Liver (tissue), 9 donors: ENCODE measurements around the gene PAX8. TPM values are rescaled to one million over a fixed set of nuclear protein-coding genes. Genes with fewer than 3 reads are reported as not detected.

Experiments used
- DNase-seq: peaks from one replicate; pipeline ENCODE4 v3.0.0-alpha.2; 2017; ENCODE audit warnings: low spot score
- H3K27ac ChIP-seq, 2 donors: one replicate each; pipeline ENCODE4 v1.7.0; 2013; ENCODE audit warnings: inconsistent platforms in 2 of 2, low read length in 2 of 2, control low read depth in 1 of 2, low read depth in 1 of 2, mild to moderate bottlenecking in 1 of 2
- H3K27me3 ChIP-seq, 4 donors: one replicate each; pipeline versions ENCODE4 v1.6.1 to v1.7.0; 2013; ENCODE audit warnings: low read length in 3 of 4, inconsistent platforms in 1 of 4, mild to moderate bottlenecking in 1 of 4, moderate library complexity in 1 of 4; ENCODE audit not compliant: control insufficient read depth in 4 of 4, insufficient read depth in 4 of 4
- H3K36me3 ChIP-seq, 4 donors: one replicate each; pipeline versions ENCODE4 v1.6.1 to v1.7.0; 2013; ENCODE audit warnings: low read length in 3 of 4, mild to moderate bottlenecking in 3 of 4, low read depth in 1 of 4, moderate library complexity in 1 of 4; ENCODE audit not compliant: control insufficient read depth in 4 of 4, insufficient read depth in 3 of 4
- H3K4me1 ChIP-seq, 4 donors: one replicate each; pipeline versions ENCODE4 v1.6.1 to v1.7.0; 2013; ENCODE audit warnings: low read length in 3 of 4, mild to moderate bottlenecking in 3 of 4, moderate library complexity in 1 of 4; ENCODE audit not compliant: control insufficient read depth in 4 of 4, insufficient read depth in 4 of 4
- H3K4me3 ChIP-seq, 3 donors: one replicate each; pipeline versions ENCODE4 v1.6.1 to v1.7.0; 2013; ENCODE audit warnings: low read length in 3 of 3, control low read depth in 1 of 3, low read depth in 1 of 3, mild to moderate bottlenecking in 1 of 3
- H3K9ac ChIP-seq, 2 donors: one replicate each; pipeline ENCODE4 v1.7.0; 2013; ENCODE audit warnings: low read length in 2 of 2, mild to moderate bottlenecking in 2 of 2, moderate library complexity in 2 of 2, control low read depth in 1 of 2, low read depth in 1 of 2
- H3K9me3 ChIP-seq, 4 donors: one replicate each; pipeline versions ENCODE4 v1.6.1 to v1.7.0; 2013; ENCODE audit warnings: low read length in 3 of 4; ENCODE audit not compliant: control insufficient read depth in 4 of 4
- ATF3 ChIP-seq: IDR thresholded peaks from 2 replicates; pipeline ENCODE4 v1.6.1; 2016; ENCODE audit warnings: antibody characterized with exemption
- CTCF ChIP-seq: fragments of 150-350 bp; IDR thresholded peaks from 2 replicates; pipeline ENCODE4 v1.5.1; 2017; ENCODE audit warnings: improper control_type of control experiment, low read depth, low read length; ENCODE audit not compliant: missing input control
- EGR1 ChIP-seq, 2 donors: IDR thresholded peaks; 2 replicates each; pipeline ENCODE4 v1.6.1; 2016 to 2018; ENCODE audit warnings: antibody characterized with exemption in 2 of 2, low read depth in 2 of 2
- FOXA1 ChIP-seq: IDR thresholded peaks from 2 replicates; pipeline ENCODE4 v1.6.1; 2016; ENCODE audit warnings: antibody characterized with exemption
- FOXA2 ChIP-seq: IDR thresholded peaks from 2 replicates; pipeline ENCODE4 v1.6.1; 2016; ENCODE audit warnings: antibody characterized with exemption
- GABPA ChIP-seq, 2 donors: IDR thresholded peaks in 1 of 2; conservative IDR thresholded peaks in 1 of 2; 2 replicates each; pipeline ENCODE4 v1.6.1; 2016; ENCODE audit warnings: antibody characterized with exemption in 2 of 2, mild to moderate bottlenecking in 1 of 2, moderate library complexity in 1 of 2
- HNF4A ChIP-seq, 2 donors: conservative IDR thresholded peaks; 2 replicates each; pipeline ENCODE4 v1.6.1; 2016; ENCODE audit warnings: antibody characterized with exemption in 2 of 2, mild to moderate bottlenecking in 2 of 2
- HNF4G ChIP-seq: IDR thresholded peaks from 2 replicates; pipeline ENCODE4 v1.6.1; 2016; ENCODE audit warnings: antibody characterized with exemption
- JUND ChIP-seq, 2 donors: IDR thresholded peaks; 2 replicates each; pipeline ENCODE4 v1.6.1; 2016; ENCODE audit warnings: antibody characterized with exemption in 2 of 2
- MAX ChIP-seq: IDR thresholded peaks from 2 replicates; pipeline ENCODE4 v1.6.1; 2016; ENCODE audit warnings: antibody characterized with exemption
- NR2F2 ChIP-seq: IDR thresholded peaks from 2 replicates; pipeline ENCODE4 v1.6.1; 2016; ENCODE audit warnings: antibody characterized with exemption
- RAD21 ChIP-seq, 2 donors: IDR thresholded peaks; 2 replicates each; pipeline ENCODE4 v1.6.1; 2016; ENCODE audit warnings: antibody characterized with exemption in 2 of 2, mild to moderate bottlenecking in 2 of 2
- REST ChIP-seq: IDR thresholded peaks from 2 replicates; pipeline ENCODE4 v1.6.1; 2016; ENCODE audit warnings: antibody characterized with exemption, mild to moderate bottlenecking
- RXRA ChIP-seq, 2 donors: IDR thresholded peaks; 2 replicates each; pipeline ENCODE4 v1.6.1; 2017 to 2018; ENCODE audit warnings: antibody characterized with exemption in 2 of 2, mild to moderate bottlenecking in 1 of 2
- SP1 ChIP-seq: IDR thresholded peaks from 2 replicates; pipeline ENCODE4 v1.6.1; 2018; ENCODE audit warnings: antibody characterized with exemption, mild to moderate bottlenecking
- TAF1 ChIP-seq: conservative IDR thresholded peaks from 2 replicates; pipeline ENCODE4 v1.6.1; 2016; ENCODE audit warnings: antibody characterized with exemption, mild to moderate bottlenecking
- YY1 ChIP-seq: IDR thresholded peaks from 2 replicates; pipeline ENCODE4 v1.6.1; 2016; ENCODE audit warnings: antibody characterized with exemption, mild to moderate bottlenecking
- WGBS: extraction: QIAGEN DNeasy Blood & Tissue Kit; methylation state at CpG from one replicate; pipeline ENCODE4 v1.1.7; 2013; 5-methylcytosine and 5-hydroxymethylcytosine counted together
- polyA plus RNA-seq, 2 donors: library from polyadenylated mRNA; stranded (reverse) in 1 of 2; unstranded in 1 of 2; fragments of 200-250 nt in 1 of 2; fragments of >200 nt in 1 of 2; fragmentation: Nextera tagmentation in 1 of 2; extraction: Ambion mirVana in 1 of 2; gene quantifications; one replicate each; pipeline versions ENCODE4 v1.2.1 to v1.2.3, GENCODE V29; 2013 to 2015
- total RNA-seq, 2 donors: library from RNA; depleted of rRNA; stranded (reverse); fragments of >200 nt; gene quantifications; one replicate each; pipeline ENCODE4 v1.2.3, GENCODE V29; 2014
- donor health status: healthy.
- donor health status: healthy.
- donor health status: healthy.
- donor health status: healthy.
- donor health status: healthy.

The PAX8 gene
- total and polyA plus RNA-seq, 4 donors = 0.09 to 0.85 (median 0.33) TPM

- peaks cover 0 to 5% (median 2%) of the 10 kb centered on the region in 4 donors for H3K4me1 ChIP-seq
- H3K4me3 ChIP-seq = no peak overlapping the region
- H3K27ac ChIP-seq = no peak overlapping the region
- H3K9ac ChIP-seq = no peak overlapping the region
- 76% methylated on average over 6 of the region's 6 CpGs for WGBS
- H3K9me3 ChIP-seq = no peaks in the 10 kb centered on the region
- H3K36me3 ChIP-seq = peaks cover 2 to 10% (median 6%) of the 10 kb centered on the region in 4 donors
- no peaks in the 10 kb centered on the region for H3K27me3 ChIP-seq
- no peak for DNase-seq
- TF ChIP-seq HNF4A (conservative IDR thresholded peaks at IDR 0.05) (peak in 1 of 2 donors; percentile 11), RAD21 (IDR thresholded peaks at IDR 0.05) (no peak)
Measured at GRCh38 chr2:113206251-113206650, 72.5 kb downstream of the PAX8 start.

GRCh38 chr2:113203901-113204519 lies 74.7 kb downstream of the PAX8 start:
- DNase-seq = peak; percentile 74
- Histone ChIP-seq H3K4me3 (no peak overlapping the region), H3K27ac (peak overlapping the region in 1 of 2 donors; percentile 3), H3K9ac (no peak overlapping the region), H3K36me3 (peaks cover 2 to 18% (median 12%) of the 10 kb centered on the region in 4 donors), H3K27me3 (no peaks in the 10 kb centered on the region), H3K9me3 (no peaks in the 10 kb centered on the region), H3K4me1 (peaks cover 0 to 14% (median 10%) of the 10 kb centered on the region in 4 donors)
- TF ChIP-seq NR2F2 (no peak), CTCF (peak; percentile 86), RAD21 (IDR thresholded peaks at IDR 0.05) (peak; percentile 93 to 96)
- WGBS = 28% methylated on average over 5 of the region's 5 CpGs

- Histone ChIP-seq H3K4me3 (no peak overlapping the region), H3K4me1 (peaks cover 3 to 21% (median 10%) of the 10 kb centered on the region in 4 donors), H3K27me3 (no peaks in the 10 kb centered on the region), H3K9ac (no peak overlapping the region), H3K36me3 (peaks cover 2 to 18% (median 12%) of the 10 kb centered on the region in 4 donors), H3K27ac (no peak overlapping the region), H3K9me3 (no peaks in the 10 kb centered on the region)
- DNase-seq = no peak
- TF ChIP-seq REST (no peak), GABPA (IDR thresholded peaks at IDR 0.05 in 1 of 2, conservative IDR thresholded peaks at IDR 0.05 in 1 of 2) (no peak), FOXA2 (no peak), HNF4G (no peak), MAX (no peak), ATF3 (no peak), RXRA (IDR thresholded peaks at IDR 0.05) (no peak), RAD21 (IDR thresholded peaks at IDR 0.05) (no peak), JUND (IDR thresholded peaks at IDR 0.05) (no peak), HNF4A (conservative IDR thresholded peaks at IDR 0.05) (no peak), NR2F2 (no peak), FOXA1 (no peak), EGR1 (IDR thresholded peaks at IDR 0.05; ENCODE audit: low read depth in 2 of 2) (no peak), SP1 (no peak), YY1 (no peak), TAF1 (no peak)
Measured at GRCh38 chr2:113203217-113203530, 75.5 kb downstream of the PAX8 start.
